WTC11 (cell line): Measurements from ENCODE around the gene CLDN6.

Source experiments
- CREB1 ChIP-seq: sonication (generic); formaldehyde crosslinking; IDR thresholded peaks from 2 replicates; pipeline ENCODE4 v1.8.0; 2023; ENCODE audit warnings: mild to moderate bottlenecking, missing genetic modification reagents
- GABPB1 ChIP-seq: sonication (generic); formaldehyde crosslinking; IDR thresholded peaks from 2 replicates; pipeline ENCODE4 v1.8.1; 2023; ENCODE audit warnings: mild to moderate bottlenecking, missing genetic modification reagents
- TP53 ChIP-seq: sonication (generic); formaldehyde crosslinking; IDR thresholded peaks from 2 replicates; pipeline ENCODE4 v1.8.1; 2023; ENCODE audit warnings: mild to moderate bottlenecking, missing genetic modification reagents
- ZNF416 ChIP-seq: fragments of 250-450 bp; sonication (Bioruptor Pico); IDR thresholded peaks from 2 replicates; pipeline ENCODE4 v1.9.0; 2021; ENCODE audit warnings: mild to moderate bottlenecking, inconsistent platforms
- TF ChIP-seq, protein P1 (sequence below): fragments of 250-450 bp; sonication (Bioruptor Pico); IDR thresholded peaks from 2 replicates; pipeline ENCODE4 v1.9.0; 2021; ENCODE audit warnings: moderate library complexity, mild to moderate bottlenecking, inconsistent platforms, borderline replicate concordance
- TF ChIP-seq, protein P2 (sequence below): fragments of 200-600 bp; IDR thresholded peaks from 2 replicates; pipeline ENCODE4 v1.8.0; 2022; ENCODE audit warnings: antibody characterized with exemption
- TF ChIP-seq, protein P3 (sequence below): sonication (generic); formaldehyde crosslinking; IDR thresholded peaks from 2 replicates; pipeline ENCODE4 v1.8.1; 2022; ENCODE audit warnings: mild to moderate bottlenecking, missing genetic modification reagents, moderate library complexity, borderline replicate concordance
- TF ChIP-seq, protein P4 (sequence below): sonication (generic); formaldehyde crosslinking; IDR thresholded peaks from 2 replicates; pipeline ENCODE4 v1.8.1; 2023; ENCODE audit warnings: mild to moderate bottlenecking, missing genetic modification reagents, borderline replicate concordance
- TF ChIP-seq, protein P5 (sequence below): sonication (generic); formaldehyde crosslinking; IDR thresholded peaks from 2 replicates; pipeline ENCODE4 v1.8.0; 2022; ENCODE audit warnings: mild to moderate bottlenecking, missing genetic modification reagents
- TF ChIP-seq, protein P6 (sequence below): sonication (generic); formaldehyde crosslinking; IDR thresholded peaks from 2 replicates; pipeline ENCODE4 v1.8.1; 2023; ENCODE audit warnings: mild to moderate bottlenecking, missing genetic modification reagents
- TF ChIP-seq, protein P7 (sequence below): sonication (generic); formaldehyde crosslinking; conservative IDR thresholded peaks from 2 replicates; pipeline ENCODE4 v1.8.1; 2022; ENCODE audit warnings: mild to moderate bottlenecking, missing genetic modification reagents
- TF ChIP-seq, protein P8 (sequence below): sonication (generic); formaldehyde crosslinking; IDR thresholded peaks from 2 replicates; pipeline ENCODE4 v1.8.0; 2023; ENCODE audit warnings: mild to moderate bottlenecking, missing genetic modification reagents
- TF ChIP-seq, protein P9 (sequence below): sonication (generic); formaldehyde crosslinking; IDR thresholded peaks from 2 replicates; pipeline ENCODE4 v1.8.1; 2022; ENCODE audit warnings: low read depth, missing genetic modification reagents, borderline replicate concordance

DNA sequence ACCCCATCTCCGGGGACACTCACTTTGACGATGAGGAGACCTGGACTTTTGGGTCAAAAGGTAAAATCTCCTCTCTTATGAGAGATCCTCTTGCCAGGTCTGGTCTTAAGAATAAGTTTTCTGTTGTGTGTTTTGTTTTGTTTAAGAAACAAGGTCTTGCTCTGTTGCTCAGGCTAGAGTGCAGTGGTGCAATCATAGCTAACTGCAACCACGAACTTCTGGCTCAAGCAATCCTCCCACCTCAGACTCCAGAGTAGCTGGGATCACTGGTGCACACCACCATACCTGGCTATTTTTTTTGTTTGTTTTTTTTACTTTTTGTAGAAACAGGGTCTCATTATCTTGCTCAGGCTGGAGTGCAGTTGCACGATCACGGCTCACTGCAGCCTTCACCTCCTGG lies 32.5 kb upstream of the CLDN6 start:
- TF ChIP-seq, protein P1, sequence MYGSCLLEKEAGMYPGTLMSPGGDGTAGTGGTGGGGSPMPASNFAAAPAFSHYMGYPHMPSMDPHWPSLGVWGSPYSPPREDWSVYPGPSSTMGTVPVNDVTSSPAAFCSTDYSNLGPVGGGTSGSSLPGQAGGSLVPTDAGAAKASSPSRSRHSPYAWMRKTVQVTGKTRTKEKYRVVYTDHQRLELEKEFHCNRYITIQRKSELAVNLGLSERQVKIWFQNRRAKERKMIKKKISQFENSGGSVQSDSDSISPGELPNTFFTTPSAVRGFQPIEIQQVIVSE (CRISPR knock-in tag): no peak
- TF ChIP-seq ZNF416 (no peak), TP53 (CRISPR knock-in tag) (no peak), GABPB1 (CRISPR knock-in tag) (no peak), CREB1 (CRISPR knock-in tag) (no peak)
- TF ChIP-seq, protein P2, sequence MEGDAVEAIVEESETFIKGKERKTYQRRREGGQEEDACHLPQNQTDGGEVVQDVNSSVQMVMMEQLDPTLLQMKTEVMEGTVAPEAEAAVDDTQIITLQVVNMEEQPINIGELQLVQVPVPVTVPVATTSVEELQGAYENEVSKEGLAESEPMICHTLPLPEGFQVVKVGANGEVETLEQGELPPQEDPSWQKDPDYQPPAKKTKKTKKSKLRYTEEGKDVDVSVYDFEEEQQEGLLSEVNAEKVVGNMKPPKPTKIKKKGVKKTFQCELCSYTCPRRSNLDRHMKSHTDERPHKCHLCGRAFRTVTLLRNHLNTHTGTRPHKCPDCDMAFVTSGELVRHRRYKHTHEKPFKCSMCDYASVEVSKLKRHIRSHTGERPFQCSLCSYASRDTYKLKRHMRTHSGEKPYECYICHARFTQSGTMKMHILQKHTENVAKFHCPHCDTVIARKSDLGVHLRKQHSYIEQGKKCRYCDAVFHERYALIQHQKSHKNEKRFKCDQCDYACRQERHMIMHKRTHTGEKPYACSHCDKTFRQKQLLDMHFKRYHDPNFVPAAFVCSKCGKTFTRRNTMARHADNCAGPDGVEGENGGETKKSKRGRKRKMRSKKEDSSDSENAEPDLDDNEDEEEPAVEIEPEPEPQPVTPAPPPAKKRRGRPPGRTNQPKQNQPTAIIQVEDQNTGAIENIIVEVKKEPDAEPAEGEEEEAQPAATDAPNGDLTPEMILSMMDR: no peak
- TF ChIP-seq, protein P3, sequence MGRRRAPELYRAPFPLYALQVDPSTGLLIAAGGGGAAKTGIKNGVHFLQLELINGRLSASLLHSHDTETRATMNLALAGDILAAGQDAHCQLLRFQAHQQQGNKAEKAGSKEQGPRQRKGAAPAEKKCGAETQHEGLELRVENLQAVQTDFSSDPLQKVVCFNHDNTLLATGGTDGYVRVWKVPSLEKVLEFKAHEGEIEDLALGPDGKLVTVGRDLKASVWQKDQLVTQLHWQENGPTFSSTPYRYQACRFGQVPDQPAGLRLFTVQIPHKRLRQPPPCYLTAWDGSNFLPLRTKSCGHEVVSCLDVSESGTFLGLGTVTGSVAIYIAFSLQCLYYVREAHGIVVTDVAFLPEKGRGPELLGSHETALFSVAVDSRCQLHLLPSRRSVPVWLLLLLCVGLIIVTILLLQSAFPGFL (CRISPR knock-in tag): no peak
- TF ChIP-seq, protein P4, sequence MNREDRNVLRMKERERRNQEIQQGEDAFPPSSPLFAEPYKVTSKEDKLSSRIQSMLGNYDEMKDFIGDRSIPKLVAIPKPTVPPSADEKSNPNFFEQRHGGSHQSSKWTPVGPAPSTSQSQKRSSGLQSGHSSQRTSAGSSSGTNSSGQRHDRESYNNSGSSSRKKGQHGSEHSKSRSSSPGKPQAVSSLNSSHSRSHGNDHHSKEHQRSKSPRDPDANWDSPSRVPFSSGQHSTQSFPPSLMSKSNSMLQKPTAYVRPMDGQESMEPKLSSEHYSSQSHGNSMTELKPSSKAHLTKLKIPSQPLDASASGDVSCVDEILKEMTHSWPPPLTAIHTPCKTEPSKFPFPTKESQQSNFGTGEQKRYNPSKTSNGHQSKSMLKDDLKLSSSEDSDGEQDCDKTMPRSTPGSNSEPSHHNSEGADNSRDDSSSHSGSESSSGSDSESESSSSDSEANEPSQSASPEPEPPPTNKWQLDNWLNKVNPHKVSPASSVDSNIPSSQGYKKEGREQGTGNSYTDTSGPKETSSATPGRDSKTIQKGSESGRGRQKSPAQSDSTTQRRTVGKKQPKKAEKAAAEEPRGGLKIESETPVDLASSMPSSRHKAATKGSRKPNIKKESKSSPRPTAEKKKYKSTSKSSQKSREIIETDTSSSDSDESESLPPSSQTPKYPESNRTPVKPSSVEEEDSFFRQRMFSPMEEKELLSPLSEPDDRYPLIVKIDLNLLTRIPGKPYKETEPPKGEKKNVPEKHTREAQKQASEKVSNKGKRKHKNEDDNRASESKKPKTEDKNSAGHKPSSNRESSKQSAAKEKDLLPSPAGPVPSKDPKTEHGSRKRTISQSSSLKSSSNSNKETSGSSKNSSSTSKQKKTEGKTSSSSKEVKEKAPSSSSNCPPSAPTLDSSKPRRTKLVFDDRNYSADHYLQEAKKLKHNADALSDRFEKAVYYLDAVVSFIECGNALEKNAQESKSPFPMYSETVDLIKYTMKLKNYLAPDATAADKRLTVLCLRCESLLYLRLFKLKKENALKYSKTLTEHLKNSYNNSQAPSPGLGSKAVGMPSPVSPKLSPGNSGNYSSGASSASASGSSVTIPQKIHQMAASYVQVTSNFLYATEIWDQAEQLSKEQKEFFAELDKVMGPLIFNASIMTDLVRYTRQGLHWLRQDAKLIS (CRISPR knock-in tag): no peak
- TF ChIP-seq, protein P5, sequence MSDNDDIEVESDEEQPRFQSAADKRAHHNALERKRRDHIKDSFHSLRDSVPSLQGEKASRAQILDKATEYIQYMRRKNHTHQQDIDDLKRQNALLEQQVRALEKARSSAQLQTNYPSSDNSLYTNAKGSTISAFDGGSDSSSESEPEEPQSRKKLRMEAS: no peak
- TF ChIP-seq, protein P6, sequence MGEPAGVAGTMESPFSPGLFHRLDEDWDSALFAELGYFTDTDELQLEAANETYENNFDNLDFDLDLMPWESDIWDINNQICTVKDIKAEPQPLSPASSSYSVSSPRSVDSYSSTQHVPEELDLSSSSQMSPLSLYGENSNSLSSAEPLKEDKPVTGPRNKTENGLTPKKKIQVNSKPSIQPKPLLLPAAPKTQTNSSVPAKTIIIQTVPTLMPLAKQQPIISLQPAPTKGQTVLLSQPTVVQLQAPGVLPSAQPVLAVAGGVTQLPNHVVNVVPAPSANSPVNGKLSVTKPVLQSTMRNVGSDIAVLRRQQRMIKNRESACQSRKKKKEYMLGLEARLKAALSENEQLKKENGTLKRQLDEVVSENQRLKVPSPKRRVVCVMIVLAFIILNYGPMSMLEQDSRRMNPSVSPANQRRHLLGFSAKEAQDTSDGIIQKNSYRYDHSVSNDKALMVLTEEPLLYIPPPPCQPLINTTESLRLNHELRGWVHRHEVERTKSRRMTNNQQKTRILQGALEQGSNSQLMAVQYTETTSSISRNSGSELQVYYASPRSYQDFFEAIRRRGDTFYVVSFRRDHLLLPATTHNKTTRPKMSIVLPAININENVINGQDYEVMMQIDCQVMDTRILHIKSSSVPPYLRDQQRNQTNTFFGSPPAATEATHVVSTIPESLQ: no peak
- TF ChIP-seq, protein P7, sequence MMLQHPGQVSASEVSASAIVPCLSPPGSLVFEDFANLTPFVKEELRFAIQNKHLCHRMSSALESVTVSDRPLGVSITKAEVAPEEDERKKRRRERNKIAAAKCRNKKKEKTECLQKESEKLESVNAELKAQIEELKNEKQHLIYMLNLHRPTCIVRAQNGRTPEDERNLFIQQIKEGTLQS (CRISPR knock-in tag): no peak
- TF ChIP-seq, protein P8, sequence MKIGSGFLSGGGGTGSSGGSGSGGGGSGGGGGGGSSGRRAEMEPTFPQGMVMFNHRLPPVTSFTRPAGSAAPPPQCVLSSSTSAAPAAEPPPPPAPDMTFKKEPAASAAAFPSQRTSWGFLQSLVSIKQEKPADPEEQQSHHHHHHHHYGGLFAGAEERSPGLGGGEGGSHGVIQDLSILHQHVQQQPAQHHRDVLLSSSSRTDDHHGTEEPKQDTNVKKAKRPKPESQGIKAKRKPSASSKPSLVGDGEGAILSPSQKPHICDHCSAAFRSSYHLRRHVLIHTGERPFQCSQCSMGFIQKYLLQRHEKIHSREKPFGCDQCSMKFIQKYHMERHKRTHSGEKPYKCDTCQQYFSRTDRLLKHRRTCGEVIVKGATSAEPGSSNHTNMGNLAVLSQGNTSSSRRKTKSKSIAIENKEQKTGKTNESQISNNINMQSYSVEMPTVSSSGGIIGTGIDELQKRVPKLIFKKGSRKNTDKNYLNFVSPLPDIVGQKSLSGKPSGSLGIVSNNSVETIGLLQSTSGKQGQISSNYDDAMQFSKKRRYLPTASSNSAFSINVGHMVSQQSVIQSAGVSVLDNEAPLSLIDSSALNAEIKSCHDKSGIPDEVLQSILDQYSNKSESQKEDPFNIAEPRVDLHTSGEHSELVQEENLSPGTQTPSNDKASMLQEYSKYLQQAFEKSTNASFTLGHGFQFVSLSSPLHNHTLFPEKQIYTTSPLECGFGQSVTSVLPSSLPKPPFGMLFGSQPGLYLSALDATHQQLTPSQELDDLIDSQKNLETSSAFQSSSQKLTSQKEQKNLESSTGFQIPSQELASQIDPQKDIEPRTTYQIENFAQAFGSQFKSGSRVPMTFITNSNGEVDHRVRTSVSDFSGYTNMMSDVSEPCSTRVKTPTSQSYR: no peak
- TF ChIP-seq, protein P9, sequence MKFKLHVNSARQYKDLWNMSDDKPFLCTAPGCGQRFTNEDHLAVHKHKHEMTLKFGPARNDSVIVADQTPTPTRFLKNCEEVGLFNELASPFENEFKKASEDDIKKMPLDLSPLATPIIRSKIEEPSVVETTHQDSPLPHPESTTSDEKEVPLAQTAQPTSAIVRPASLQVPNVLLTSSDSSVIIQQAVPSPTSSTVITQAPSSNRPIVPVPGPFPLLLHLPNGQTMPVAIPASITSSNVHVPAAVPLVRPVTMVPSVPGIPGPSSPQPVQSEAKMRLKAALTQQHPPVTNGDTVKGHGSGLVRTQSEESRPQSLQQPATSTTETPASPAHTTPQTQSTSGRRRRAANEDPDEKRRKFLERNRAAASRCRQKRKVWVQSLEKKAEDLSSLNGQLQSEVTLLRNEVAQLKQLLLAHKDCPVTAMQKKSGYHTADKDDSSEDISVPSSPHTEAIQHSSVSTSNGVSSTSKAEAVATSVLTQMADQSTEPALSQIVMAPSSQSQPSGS (CRISPR knock-in tag): no peak
